Measurements from ENCODE around the gene SPSB3. TPM values are rescaled to one million over a fixed set of nuclear protein-coding genes. Genes with fewer than 3 reads are reported as not detected.

Gene SPSB3
- total RNA-seq, 1 donor from 2014 or later: 52.9 TPM

DNA sequence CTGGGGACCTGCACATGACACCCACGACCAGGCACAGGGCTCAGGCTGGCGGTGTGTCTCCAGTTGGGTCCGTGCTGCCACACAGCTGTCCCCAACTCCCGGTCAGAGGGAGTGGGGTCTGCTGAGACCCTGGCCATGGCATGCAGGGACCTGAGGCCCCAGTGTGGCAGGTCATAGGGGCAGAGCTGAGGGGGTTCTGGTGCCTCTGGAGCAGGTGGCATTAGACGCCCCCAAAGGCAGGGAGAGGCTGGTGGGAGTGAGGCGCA, 4.6 kb upstream of the SPSB3 start:
- no peak for TF ChIP-seq CTCF (IDR thresholded peaks at IDR 0.05; ENCODE audit: unreplicated experiment)
- Mint-ChIP-seq H3K4me3 (ENCODE audit: unreplicated experiment) (no peak overlapping the region), H3K27ac (ENCODE audit: unreplicated experiment) (no peak overlapping the region), H3K27me3 (ENCODE audit: unreplicated experiment) (peaks cover 4% of the 10 kb centered on the region), H3K36me3 (ENCODE audit: low read depth, unreplicated experiment) (peaks cover 3% of the 10 kb centered on the region), H3K4me1 (ENCODE audit: unreplicated experiment) (peaks cover 4% of the 10 kb centered on the region), H3K9me3 (ENCODE audit: unreplicated experiment) (no peaks in the 10 kb centered on the region)
- no peak for DNase-seq (ENCODE audit: low spot score)

- Mint-ChIP-seq H3K9me3 (ENCODE audit: unreplicated experiment) (no peaks in the 10 kb centered on the region), H3K27me3 (ENCODE audit: unreplicated experiment) (peaks cover 6% of the 10 kb centered on the region), H3K36me3 (ENCODE audit: low read depth, unreplicated experiment) (peaks cover 3% of the 10 kb centered on the region), H3K4me1 (ENCODE audit: unreplicated experiment) (peaks cover 9% of the 10 kb centered on the region), H3K27ac (ENCODE audit: unreplicated experiment) (no peak overlapping the region), H3K4me3 (ENCODE audit: unreplicated experiment) (no peak overlapping the region)
- peak; percentile 3 for DNase-seq (ENCODE audit: low spot score)
- TF ChIP-seq CTCF (IDR thresholded peaks at IDR 0.05; ENCODE audit: unreplicated experiment): no peak
Observed at GRCh38 chr16:1786242-1787055, 4.1 kb upstream of the SPSB3 start.

DNA sequence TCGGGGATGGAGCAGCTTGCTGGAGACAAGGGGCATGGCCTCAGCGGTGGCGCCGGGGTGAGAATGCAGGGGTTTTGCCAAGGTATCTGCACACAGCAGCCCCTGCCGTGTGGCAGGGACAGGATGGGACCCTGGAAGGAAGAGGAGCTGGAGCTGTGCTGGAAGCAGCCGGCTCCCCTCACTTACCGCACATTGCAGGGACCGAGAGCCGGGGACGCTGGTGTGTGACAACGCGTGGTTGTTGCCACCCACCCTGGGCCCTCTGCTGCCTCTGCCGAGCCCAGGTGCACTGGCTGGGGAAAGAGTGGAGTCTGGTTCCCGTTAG, 3.4 kb upstream of the SPSB3 start:
- no peak for DNase-seq (ENCODE audit: low spot score)
- TF ChIP-seq CTCF (IDR thresholded peaks at IDR 0.05; ENCODE audit: unreplicated experiment): no peak
- H3K4me1 Mint-ChIP-seq (ENCODE audit: unreplicated experiment): peaks cover 13% of the 10 kb centered on the region
- no peak overlapping the region for H3K4me3 Mint-ChIP-seq (ENCODE audit: unreplicated experiment)
- H3K27ac Mint-ChIP-seq (ENCODE audit: unreplicated experiment): no peak overlapping the region
- no peaks in the 10 kb centered on the region for H3K9me3 Mint-ChIP-seq (ENCODE audit: unreplicated experiment)
- peaks cover 3% of the 10 kb centered on the region for H3K36me3 Mint-ChIP-seq (ENCODE audit: low read depth, unreplicated experiment)
- H3K27me3 Mint-ChIP-seq (ENCODE audit: unreplicated experiment): peaks cover 6% of the 10 kb centered on the region

- peak; percentile 2 for DNase-seq (ENCODE audit: low spot score)
- peaks cover 6% of the 10 kb centered on the region for H3K27me3 Mint-ChIP-seq (ENCODE audit: unreplicated experiment)
- H3K9me3 Mint-ChIP-seq (ENCODE audit: unreplicated experiment): no peaks in the 10 kb centered on the region
- H3K4me3 Mint-ChIP-seq (ENCODE audit: unreplicated experiment): peak overlapping the region; percentile 33
- H3K36me3 Mint-ChIP-seq (ENCODE audit: low read depth, unreplicated experiment): peaks cover 3% of the 10 kb centered on the region
- H3K27ac Mint-ChIP-seq (ENCODE audit: unreplicated experiment): no peak overlapping the region
- no peak for TF ChIP-seq CTCF (IDR thresholded peaks at IDR 0.05; ENCODE audit: unreplicated experiment)
- H3K4me1 Mint-ChIP-seq (ENCODE audit: unreplicated experiment): peaks cover 13% of the 10 kb centered on the region
Observed at GRCh38 chr16:1784977-1785845, 2.8 kb upstream of the SPSB3 start.

Measured in endothelial cell (in vitro differentiated cells).